Anterior cingulate cortex (tissue), 58 donors: ENCODE data around the gene MFAP5.
"Not testable (repeated sequence)": the region's sequence is repeated elsewhere in the genome, so short reads cannot be mapped to it uniquely, and the experiment has no call there.

Experiments
- DNase-seq, 58 donors: peaks; one replicate each; lab custom pipeline; 2025; lab: John Stamatoyannopoulos, UW

MFAP5 gene

GRCh38 chr12:8635342-8636006 lies 27.2 kb downstream of the MFAP5 start:
- not testable (repeated sequence) for DNase-seq

GRCh38 chr12:8630131-8630530 lies 32.5 kb downstream of the MFAP5 start:
- no peak for DNase-seq

DNA sequence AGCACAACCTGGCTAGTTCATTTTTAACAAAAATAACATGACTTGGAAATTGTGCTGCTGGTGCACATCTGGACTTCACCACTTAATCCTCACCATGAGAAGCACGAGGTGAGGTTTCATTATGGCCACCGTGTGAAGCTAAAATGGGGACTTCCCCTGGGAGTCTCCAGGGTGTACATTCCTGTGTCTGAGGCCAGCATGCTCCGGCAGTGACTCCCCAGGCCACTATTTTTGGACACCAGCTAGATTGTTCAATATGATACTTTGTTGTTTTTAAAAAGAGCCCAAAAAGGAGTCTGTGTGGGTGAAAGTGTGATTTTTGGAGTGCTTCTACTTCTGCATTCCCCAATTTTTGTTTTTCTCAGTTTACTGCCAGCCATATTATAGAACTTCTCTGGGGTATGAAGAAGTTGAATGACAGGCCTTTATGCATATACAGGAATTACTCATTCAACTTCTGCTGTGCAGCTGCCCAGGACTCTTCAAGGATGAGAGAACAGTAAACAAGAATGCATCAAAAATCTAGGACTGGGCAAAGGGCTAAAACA lies 33.1 kb downstream of the MFAP5 start:
- no peak for DNase-seq

GRCh38 chr12:8628731-8629130 lies 33.9 kb downstream of the MFAP5 start:
- peak in 2 of 58 donors; percentile 5 to 14 for DNase-seq

- not testable (repeated sequence) for DNase-seq
Observed at GRCh38 chr12:8624750-8625149, 37.9 kb downstream of the MFAP5 start.

GRCh38 chr12:8622646-8623045 lies 40.0 kb downstream of the MFAP5 start:
- DNase-seq = no peak

DNA sequence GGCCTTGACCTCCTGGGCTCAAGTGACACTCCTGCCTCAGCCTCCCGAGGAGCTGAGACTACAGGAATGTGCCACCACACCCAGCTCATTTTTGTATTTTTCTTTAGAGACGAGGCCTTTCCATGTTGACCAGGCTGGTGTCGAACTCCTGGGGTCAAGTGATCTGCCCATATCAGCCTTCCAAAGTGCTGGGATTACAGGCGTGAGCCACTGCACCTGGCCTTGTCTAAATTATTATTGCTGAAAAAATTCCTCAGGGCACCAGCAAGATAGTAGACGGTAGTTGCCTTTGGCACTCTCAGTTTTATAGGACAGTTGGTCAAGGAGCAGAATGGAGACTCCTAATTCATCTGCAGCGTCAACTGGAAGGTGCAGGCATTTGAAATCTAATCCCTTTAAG lies 47.4 kb downstream of the MFAP5 start:
- no peak for DNase-seq

- DNase-seq = not testable (repeated sequence)
Observed at GRCh38 chr12:8613881-8614280, 48.7 kb downstream of the MFAP5 start.

DNA sequence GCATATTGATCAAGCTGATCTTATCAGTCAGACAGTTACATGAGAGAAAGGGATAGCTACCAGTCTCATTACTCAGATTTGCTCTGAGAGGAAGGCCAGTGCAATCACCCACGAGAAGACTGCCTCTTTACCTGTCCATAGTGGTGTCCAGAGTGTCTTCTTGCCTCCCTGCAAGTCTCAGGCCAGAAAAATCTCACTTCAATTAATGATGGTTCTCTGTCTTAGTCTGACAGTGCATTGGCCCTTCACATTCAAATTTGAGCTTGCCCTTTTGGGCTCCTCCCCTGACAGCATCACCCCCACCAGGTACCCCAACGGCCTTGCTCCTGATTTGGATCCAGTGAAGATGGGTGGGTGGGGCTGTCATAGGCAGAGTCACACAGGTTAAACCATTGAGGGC lies 50.0 kb downstream of the MFAP5 start, which contains the start of gene AICDA:
AICDA (minus strand) TSS at position 231 of the 400 bp plus-strand sequence; CDS start at position 139, 92 bp downstream.
- no peak for DNase-seq

- DNase-seq = peak in 11 of 58 donors; percentile 2 to 29 (median 4)
Observed at GRCh38 chr12:8609061-8609570, 53.5 kb downstream of the MFAP5 start.

DNA sequence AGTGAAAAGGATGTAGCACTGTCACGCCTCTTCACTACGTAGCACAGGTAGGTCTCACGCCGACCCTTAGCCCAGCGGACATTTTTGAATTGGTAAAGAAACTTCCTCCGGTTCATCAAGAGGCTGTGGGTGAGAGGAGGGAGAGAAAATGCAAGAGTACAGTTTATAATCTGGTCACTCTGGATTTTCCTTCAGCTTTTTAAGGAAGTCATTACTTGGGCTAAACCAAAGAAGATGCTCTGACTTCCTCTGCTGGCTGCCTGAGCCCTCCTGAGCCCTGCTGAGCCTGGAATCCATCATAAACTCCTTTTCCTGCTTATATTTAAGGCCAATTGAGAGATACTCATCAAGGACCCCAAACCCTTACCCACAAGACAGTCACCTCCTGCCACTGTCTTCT lies 55.7 kb downstream of the MFAP5 start:
- no peak for DNase-seq

- DNase-seq = no peak
Observed at GRCh38 chr12:8605057-8605456, 57.6 kb downstream of the MFAP5 start.

DNA sequence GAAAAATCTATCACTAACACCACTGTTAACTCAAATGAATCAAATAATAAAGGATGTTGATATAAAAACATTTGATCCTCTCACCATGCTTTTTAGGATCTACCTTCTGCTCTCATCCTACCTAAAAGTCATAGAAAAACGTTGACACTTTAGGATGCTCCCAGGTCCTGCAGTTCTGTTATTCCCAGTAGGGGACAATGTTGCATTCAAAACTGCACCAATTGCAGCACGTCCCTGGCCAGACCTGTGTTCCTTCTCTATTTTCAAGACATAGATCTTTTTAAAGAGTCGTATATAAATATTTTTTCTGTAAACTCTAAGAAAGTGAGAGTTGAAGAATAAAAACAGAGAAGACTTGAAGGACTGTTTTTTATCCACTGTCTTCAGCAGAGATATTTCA lies 58.8 kb downstream of the MFAP5 start:
- no peak for DNase-seq

- no peak for DNase-seq
Observed at GRCh38 chr12:8603286-8603685, 59.3 kb downstream of the MFAP5 start.

DNA sequence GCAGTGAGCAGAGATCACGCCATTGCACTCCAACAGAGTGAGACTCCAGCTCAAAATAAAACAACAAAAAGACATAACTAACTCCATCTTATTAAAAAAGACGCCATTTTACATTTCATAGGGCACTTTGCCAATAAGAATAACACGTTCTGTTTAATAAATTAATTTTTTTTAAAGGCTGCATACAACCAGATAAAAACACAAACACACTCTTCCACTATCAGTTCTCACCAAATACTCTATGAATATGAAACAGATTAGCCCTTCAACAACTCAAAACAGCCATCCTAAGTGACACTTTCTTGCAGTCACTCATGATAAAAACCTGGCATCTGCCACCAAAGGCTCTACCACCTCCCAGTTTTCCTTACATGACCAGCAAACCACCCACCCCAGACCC lies 66.1 kb downstream of the MFAP5 start:
- no peak for DNase-seq
